Duodenal mucosa (tissue), 2 donors: Measurements from ENCODE around the gene FAR2.

Experiments
- H3K27ac ChIP-seq: one replicate; pipeline ENCODE4 v1.7.0; 2013; ENCODE audit warnings: low read depth, low read length
- H3K27me3 ChIP-seq, 2 donors: one replicate each; pipeline ENCODE4 v1.7.0; 2013; ENCODE audit warnings: low read length in 2 of 2, control low read depth in 1 of 2; ENCODE audit not compliant: insufficient read depth in 2 of 2, control insufficient read depth in 1 of 2
- H3K36me3 ChIP-seq, 2 donors: one replicate each; pipeline ENCODE4 v1.7.0; 2013; ENCODE audit warnings: low read length in 2 of 2, control low read depth in 1 of 2; ENCODE audit not compliant: insufficient read depth in 2 of 2, control insufficient read depth in 1 of 2
- H3K4me1 ChIP-seq, 2 donors: one replicate each; pipeline ENCODE4 v1.7.0; 2013; ENCODE audit warnings: low read length in 2 of 2, control low read depth in 1 of 2; ENCODE audit not compliant: insufficient read depth in 2 of 2, control insufficient read depth in 1 of 2
- H3K4me3 ChIP-seq, 2 donors: one replicate each; pipeline ENCODE4 v1.7.0; 2013; ENCODE audit warnings: low read length in 2 of 2, low read depth in 1 of 2
- H3K9ac ChIP-seq, 2 donors: one replicate each; pipeline ENCODE4 v1.7.0; 2013; ENCODE audit warnings: low read length in 2 of 2, low read depth in 1 of 2
- H3K9me3 ChIP-seq, 2 donors: one replicate each; pipeline ENCODE4 v1.7.0; 2013; ENCODE audit warnings: low read length in 2 of 2, control low read depth in 1 of 2; ENCODE audit not compliant: control insufficient read depth in 1 of 2

The FAR2 gene

DNA sequence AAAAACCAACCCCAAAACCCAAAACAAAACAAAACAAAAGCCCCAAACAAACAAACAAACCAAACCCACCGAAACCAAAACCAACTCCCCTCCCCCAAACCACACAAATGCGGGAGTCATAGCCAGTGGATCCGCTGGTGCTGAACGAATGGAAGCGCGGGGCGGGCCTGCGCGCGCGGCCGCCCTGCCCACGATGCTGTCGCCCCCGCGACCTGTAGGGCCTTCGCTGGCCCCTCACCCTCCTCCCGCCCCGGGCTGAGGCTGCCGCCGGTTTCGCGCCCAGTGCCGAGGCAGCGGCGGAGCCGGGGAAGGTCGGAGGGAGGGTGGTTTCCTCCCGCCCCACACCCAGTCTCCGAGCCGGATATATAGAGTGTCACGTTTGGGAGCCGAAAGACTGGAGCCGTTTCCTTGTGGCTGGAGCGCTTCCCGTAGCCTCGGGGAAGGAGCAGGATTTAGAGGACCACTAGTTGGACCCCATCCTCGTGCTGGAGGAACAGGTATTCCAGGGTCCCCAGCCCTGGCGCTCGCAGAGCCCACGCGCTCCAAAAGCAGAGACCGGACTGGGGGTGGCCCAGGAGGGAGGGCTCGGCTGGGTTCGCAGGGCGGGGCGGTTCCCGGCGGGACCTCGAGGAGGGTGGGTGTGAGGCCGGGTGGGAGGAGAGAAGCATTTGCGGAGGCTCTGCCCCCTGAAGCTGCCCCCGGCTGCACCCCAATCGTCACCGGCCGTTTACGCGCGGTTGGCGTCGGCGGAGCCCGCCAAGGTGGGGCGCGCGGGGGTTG lies at the start of gene FAR2:
FAR2 (plus strand) TSS at position 368 of the 780 bp plus-strand sequence. CDS start 121,172 bp downstream, outside the sequence.
- peak within 1 kb of the TSS; percentile 83 to 89 for H3K4me3 ChIP-seq
- peak within 1 kb of the TSS; percentile 83 to 91 for H3K9ac ChIP-seq
- peaks cover 23 to 37% of the 10 kb centered on the region in 2 donors for H3K4me1 ChIP-seq
- no peaks in the 10 kb centered on the region for H3K9me3 ChIP-seq
- H3K36me3 ChIP-seq: no peaks in the 10 kb centered on the region
- H3K27me3 ChIP-seq: no peaks in the 10 kb centered on the region
- H3K27ac ChIP-seq: peak within 1 kb of the TSS; percentile 78

DNA sequence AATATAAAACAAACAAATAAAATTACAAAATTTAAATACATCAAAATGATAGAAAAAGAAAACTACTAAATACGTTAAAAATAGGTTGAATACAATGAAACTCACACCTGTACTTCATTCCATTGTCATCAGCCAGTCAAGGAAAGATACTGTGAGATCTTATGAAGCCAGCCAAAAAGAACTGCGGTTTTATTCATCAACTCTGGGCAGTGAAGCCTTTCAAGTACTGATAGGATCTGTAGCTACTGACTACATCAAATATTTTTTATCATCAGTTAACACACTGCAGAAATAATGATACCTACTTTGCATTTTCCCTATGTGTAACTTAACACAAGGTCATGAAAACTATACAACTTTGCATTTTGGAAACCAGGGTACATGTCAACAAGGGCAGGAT lies 46.3 kb upstream of the FAR2 start:
- Histone ChIP-seq H3K9me3 (no peaks in the 10 kb centered on the region), H3K9ac (no peak overlapping the region), H3K4me1 (peaks cover 5 to 16% of the 10 kb centered on the region in 2 donors), H3K36me3 (no peaks in the 10 kb centered on the region), H3K27me3 (no peaks in the 10 kb centered on the region), H3K27ac (no peak overlapping the region), H3K4me3 (peak overlapping the region in 1 of 2 donors; percentile 47)

DNA sequence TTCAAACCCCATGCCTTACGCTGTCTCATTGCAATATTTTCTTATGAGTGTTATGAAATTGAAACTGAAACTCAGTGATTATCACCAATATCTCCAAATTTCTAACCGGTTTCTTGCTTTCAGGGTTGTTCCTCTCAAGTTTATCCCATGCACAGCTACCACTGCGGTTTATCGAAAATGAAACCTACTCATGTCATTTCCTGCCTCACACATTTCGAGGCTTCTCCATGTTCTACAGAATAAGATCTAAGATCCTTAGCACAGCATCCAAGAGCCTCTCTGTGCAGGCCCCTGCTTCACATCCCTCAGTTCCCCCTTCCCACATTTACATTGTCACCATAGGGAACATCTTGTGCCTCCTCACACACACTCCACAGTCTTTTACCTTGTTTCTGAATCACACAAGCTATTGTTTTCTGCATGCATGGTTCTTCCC lies 45.5 kb upstream of the FAR2 start:
- Histone ChIP-seq H3K9me3 (no peaks in the 10 kb centered on the region), H3K4me1 (peaks cover 5 to 16% of the 10 kb centered on the region in 2 donors), H3K4me3 (peak overlapping the region; percentile 41 to 47), H3K27me3 (no peaks in the 10 kb centered on the region), H3K9ac (no peak overlapping the region), H3K27ac (no peak overlapping the region), H3K36me3 (no peaks in the 10 kb centered on the region)

DNA sequence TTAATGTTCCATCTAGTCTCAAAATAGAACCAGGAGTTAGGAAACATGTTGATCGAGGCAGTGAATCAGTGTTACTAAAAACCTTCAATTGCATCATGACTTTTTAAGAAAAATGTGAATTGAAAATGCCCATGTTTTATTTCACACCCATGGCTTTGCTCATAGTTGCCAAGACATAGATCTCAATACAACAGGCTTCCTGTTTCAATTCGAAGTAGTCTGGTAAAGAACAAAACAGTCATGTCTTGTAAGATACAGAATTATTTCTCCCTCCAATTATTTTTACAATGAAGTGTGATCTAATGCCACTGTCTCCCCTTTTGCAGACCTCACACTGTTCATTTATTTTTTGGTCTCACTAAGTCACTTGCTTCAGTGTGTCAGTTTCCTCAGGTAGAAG lies 44.6 kb upstream of the FAR2 start:
- Histone ChIP-seq H3K27me3 (no peaks in the 10 kb centered on the region), H3K4me1 (peaks cover 5 to 16% of the 10 kb centered on the region in 2 donors), H3K27ac (no peak overlapping the region), H3K36me3 (no peaks in the 10 kb centered on the region), H3K9me3 (no peaks in the 10 kb centered on the region), H3K9ac (no peak overlapping the region), H3K4me3 (no peak overlapping the region)

DNA sequence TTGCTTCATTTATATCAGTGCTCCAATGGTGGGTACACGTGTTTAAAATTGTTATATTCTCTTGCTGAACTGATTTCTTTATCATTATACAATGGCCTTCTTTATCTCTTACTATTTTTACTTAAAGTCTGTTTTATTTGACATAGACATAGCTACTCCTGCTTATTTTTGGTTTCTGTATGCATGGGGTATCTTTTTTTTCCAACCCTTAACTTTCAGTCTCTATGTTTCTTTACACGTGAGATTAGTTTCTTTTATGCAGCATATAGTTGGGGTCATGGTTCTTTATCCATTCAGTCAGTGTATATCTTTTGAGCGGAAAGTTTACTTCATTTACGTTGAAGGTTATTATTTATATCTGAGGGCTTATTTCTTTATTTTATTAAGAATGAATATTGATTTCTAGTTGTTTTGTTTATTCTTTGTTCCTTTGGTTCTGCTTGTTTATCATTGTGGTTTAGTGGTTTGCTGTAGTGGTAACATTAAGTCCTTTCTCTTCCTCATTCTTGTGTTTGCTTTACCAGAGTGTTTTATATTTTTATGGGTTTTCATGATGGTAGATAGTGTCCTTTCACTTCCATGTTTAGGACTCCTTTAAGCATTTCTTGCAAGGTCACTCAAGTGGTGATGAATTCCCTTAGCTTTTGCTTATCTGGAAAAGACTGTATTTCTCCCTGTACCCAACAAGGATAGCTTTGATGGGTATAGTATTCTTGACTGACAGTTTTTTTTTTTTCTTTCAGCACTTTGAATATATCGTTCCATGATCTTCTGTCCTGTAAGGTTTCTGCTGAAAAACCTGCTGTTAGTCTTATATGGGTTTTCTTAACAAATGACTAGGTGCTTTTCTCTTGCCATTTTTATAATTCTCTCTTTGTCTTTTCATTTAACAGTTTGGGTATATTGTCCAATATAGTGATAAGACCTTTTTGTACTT lies 38.3 kb upstream of the FAR2 start:
- Histone ChIP-seq H3K27me3 (no peaks in the 10 kb centered on the region), H3K36me3 (no peaks in the 10 kb centered on the region), H3K9me3 (peaks cover 2 to 9% of the 10 kb centered on the region in 2 donors), H3K4me1 (no peaks in the 10 kb centered on the region), H3K4me3 (no peak overlapping the region), H3K27ac (no peak overlapping the region), H3K9ac (no peak overlapping the region)

DNA sequence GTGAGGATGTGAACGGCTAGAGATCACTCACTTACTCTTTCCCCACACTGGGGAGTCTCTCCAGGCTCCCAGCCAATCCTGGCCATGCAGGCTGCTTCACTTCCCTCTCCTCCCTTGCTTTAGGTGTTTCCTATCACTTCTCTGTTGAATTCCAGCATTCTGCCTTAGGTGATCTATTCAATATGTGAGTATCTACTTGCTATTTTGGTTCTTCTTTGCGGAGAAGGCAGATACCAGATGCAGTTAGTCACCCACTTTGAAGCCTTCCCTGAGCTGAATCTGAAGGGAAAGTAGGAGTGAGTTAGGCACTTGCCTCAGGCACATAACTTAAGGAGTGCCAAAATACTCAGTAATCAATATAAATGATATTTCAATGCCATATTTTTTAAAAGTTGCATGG lies 36.0 kb upstream of the FAR2 start:
- Histone ChIP-seq H3K27ac (no peak overlapping the region), H3K9me3 (peaks cover 2 to 9% of the 10 kb centered on the region in 2 donors), H3K4me3 (no peak overlapping the region), H3K36me3 (no peaks in the 10 kb centered on the region), H3K27me3 (no peaks in the 10 kb centered on the region), H3K9ac (no peak overlapping the region), H3K4me1 (no peaks in the 10 kb centered on the region)

DNA sequence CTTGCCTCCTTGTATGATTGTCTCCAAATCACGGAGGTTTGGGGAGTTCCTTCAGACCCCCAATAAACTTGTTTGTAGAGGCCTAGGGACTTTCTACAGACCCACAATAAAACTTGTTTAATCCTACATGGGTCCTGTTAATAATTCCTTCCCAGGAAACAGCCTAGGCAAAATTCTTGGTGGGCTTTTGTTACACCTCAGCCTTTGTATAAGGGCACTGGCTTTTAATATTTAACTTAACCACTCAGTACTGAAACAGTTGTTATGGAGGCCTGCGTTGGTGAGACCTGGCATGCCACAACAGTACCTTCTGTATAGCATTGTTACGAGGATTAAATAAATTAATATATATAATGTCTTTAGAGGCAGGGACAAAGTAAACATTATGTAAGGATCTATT lies 32.7 kb upstream of the FAR2 start:
- H3K4me1 ChIP-seq: no peaks in the 10 kb centered on the region
- no peak overlapping the region for H3K9ac ChIP-seq
- no peaks in the 10 kb centered on the region for H3K27me3 ChIP-seq
- no peak overlapping the region for H3K27ac ChIP-seq
- H3K36me3 ChIP-seq: no peaks in the 10 kb centered on the region
- H3K9me3 ChIP-seq: peaks cover 0 to 2% of the 10 kb centered on the region in 2 donors
- H3K4me3 ChIP-seq: no peak overlapping the region

DNA sequence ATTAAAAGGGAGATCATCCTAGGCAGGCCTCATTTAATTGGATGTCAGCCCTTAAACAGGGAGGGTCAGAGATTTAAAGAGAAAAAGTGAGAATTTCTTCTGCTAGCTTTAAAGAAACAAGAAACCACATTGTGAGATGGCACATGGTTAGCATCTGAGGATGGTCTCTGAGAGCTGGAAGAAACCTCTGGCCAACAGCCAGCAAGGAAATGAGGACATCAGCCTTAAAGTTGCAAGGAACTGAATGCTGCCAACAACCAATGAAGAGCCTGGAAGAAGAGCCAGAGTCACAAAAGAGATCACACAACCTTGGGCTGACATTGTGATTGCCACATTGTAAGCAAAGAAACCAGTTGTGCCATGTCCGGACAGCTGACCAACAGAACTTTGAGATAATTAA lies 17.5 kb upstream of the FAR2 start:
- Histone ChIP-seq H3K27ac (no peak overlapping the region), H3K4me1 (no peaks in the 10 kb centered on the region), H3K9me3 (no peaks in the 10 kb centered on the region), H3K4me3 (no peak overlapping the region), H3K9ac (no peak overlapping the region), H3K36me3 (no peaks in the 10 kb centered on the region), H3K27me3 (no peaks in the 10 kb centered on the region)

DNA sequence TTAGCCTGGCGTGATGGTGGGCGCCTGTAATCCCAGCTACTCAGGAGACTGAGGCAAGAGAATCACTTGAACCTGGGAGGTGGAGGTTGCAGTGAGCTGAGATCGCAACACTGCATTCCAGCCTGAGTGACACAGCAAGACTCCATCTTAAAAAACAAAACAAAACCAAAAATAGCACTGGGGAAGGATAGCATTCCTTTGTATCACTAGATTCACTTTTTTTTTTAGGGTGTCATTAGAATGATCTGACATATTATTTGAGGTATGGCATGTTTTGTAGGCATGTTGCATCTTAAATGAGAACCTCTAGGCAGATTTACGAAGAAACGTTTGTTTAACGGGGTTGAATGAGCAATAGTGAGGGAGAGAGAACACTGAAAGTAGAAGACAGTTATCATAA lies 16.8 kb upstream of the FAR2 start:
- no peaks in the 10 kb centered on the region for H3K27me3 ChIP-seq
- no peak overlapping the region for H3K27ac ChIP-seq
- H3K4me1 ChIP-seq: no peaks in the 10 kb centered on the region
- no peak overlapping the region for H3K4me3 ChIP-seq
- no peaks in the 10 kb centered on the region for H3K9me3 ChIP-seq
- no peaks in the 10 kb centered on the region for H3K36me3 ChIP-seq
- H3K9ac ChIP-seq: no peak overlapping the region

DNA sequence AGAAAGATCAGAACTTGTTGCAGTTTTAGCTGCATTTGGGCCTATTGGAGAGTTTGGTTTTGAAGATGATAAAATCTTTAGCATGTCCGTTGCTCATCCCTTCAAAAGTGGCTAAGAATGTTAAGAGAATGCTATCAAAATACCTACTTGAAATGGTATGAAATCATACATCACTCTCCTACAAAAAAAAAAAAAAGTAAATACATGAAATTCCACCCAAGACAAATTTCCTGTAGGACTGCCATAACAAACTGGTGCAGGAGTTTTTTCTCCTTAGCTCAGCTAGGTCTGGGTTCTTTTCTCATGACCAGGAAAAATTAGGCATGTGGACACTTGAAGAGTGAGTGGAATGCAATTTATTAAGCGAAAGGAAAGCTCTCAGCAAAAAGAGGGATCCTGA lies 15.9 kb upstream of the FAR2 start:
- H3K36me3 ChIP-seq: no peaks in the 10 kb centered on the region
- H3K9ac ChIP-seq: no peak overlapping the region
- no peak overlapping the region for H3K4me3 ChIP-seq
- H3K4me1 ChIP-seq: no peaks in the 10 kb centered on the region
- H3K9me3 ChIP-seq: no peaks in the 10 kb centered on the region
- H3K27me3 ChIP-seq: no peaks in the 10 kb centered on the region
- H3K27ac ChIP-seq: no peak overlapping the region
